Measurements from ENCODE around the gene ZNF783. TPM values are rescaled to one million over a fixed set of nuclear protein-coding genes. Genes with fewer than 3 reads are reported as not detected.
A peak's percentile ranks its signal among the peaks of the same experiment; 100 is the strongest.

ZNF783 gene
- total and polyA plus RNA-seq, 2 donors (not counting 1 experiment from before 2014, with no cell fraction given) = 3.3 to 11.4 TPM

GRCh38 chr7:149321978-149322541 is 60.1 kb downstream of the ZNF783 start:
- H3K4me3 ChIP-seq (replicated peaks in 1 of 4; ENCODE audit: control extremely low read depth in 1 of 4, insufficient read depth in 1 of 4, low read depth in 3 of 4, low read length in 4 of 4) = peak overlapping the region; percentile 10 to 55 (median 46)
- H3K4me2 ChIP-seq (ENCODE audit: extremely low read depth, insufficient read depth, low read length) = peak overlapping the region; percentile 81
- no peaks in the 10 kb centered on the region for H3K79me2 ChIP-seq (ENCODE audit: control insufficient read depth, insufficient read depth, low read length)
- peak overlapping the region; percentile 95 for H2AFZ ChIP-seq (ENCODE audit: low read length)
- no peaks in the 10 kb centered on the region for H4K20me1 ChIP-seq (ENCODE audit: control insufficient read depth, extremely low read depth, insufficient read depth, low read length)
- no peaks in the 10 kb centered on the region for H3K36me3 ChIP-seq (ENCODE audit: control insufficient read depth, insufficient read depth, low read length)
- no peak overlapping the region for H3K9ac ChIP-seq (ENCODE audit: insufficient read depth, low read length)
- peak; percentile 21 to 36 for DNase-seq (ENCODE audit: low read depth in 2 of 2)
- H3K27me3 ChIP-seq (ENCODE audit: control insufficient read depth, insufficient read depth, low read length) = no peaks in the 10 kb centered on the region
- no peaks in the 10 kb centered on the region for H3K4me1 ChIP-seq (ENCODE audit: control insufficient read depth, extremely low read depth, insufficient read depth, low read length)
- no peaks in the 10 kb centered on the region for H3K9me3 ChIP-seq (ENCODE audit: control insufficient read depth, insufficient read depth, low read depth, low read length)
- H3K27ac ChIP-seq (ENCODE audit: insufficient read depth, low read length) = peak overlapping the region; percentile 37
- no peak for TF ChIP-seq EZH2 (IDR thresholded peaks at IDR 0.05; ENCODE audit: low read length, missing control alignments)
- TF ChIP-seq CTCF (conservative IDR thresholded peaks at IDR 0.05 in 1 of 2, IDR thresholded peaks at IDR 0.05 in 1 of 2; ENCODE audit: low read depth in 1 of 2, low read length in 2 of 2) = no peak

GRCh38 chr7:149322737-149323136 is 60.7 kb downstream of the ZNF783 start:
- no peaks in the 10 kb centered on the region for H4K20me1 ChIP-seq (ENCODE audit: control insufficient read depth, extremely low read depth, insufficient read depth, low read length)
- no peaks in the 10 kb centered on the region for H3K36me3 ChIP-seq (ENCODE audit: control insufficient read depth, insufficient read depth, low read length)
- no peaks in the 10 kb centered on the region for H3K9me3 ChIP-seq (ENCODE audit: control insufficient read depth, insufficient read depth, low read depth, low read length)
- no peak overlapping the region for H3K9ac ChIP-seq (ENCODE audit: insufficient read depth, low read length)
- H2AFZ ChIP-seq (ENCODE audit: low read length) = no peak overlapping the region
- TF ChIP-seq EZH2 (IDR thresholded peaks at IDR 0.05; ENCODE audit: low read length, missing control alignments) = no peak
- no peak for TF ChIP-seq CTCF (conservative IDR thresholded peaks at IDR 0.05 in 1 of 2, IDR thresholded peaks at IDR 0.05 in 1 of 2; ENCODE audit: low read depth in 1 of 2, low read length in 2 of 2)
- DNase-seq (ENCODE audit: low read depth in 2 of 2) = no peak
- H3K4me3 ChIP-seq (replicated peaks in 1 of 4; ENCODE audit: control extremely low read depth in 1 of 4, insufficient read depth in 1 of 4, low read depth in 3 of 4, low read length in 4 of 4) = no peak overlapping the region
- H3K27ac ChIP-seq (ENCODE audit: insufficient read depth, low read length) = no peak overlapping the region
- peak overlapping the region; percentile 81 for H3K4me2 ChIP-seq (ENCODE audit: extremely low read depth, insufficient read depth, low read length)
- H3K79me2 ChIP-seq (ENCODE audit: control insufficient read depth, insufficient read depth, low read length) = no peaks in the 10 kb centered on the region
- H3K27me3 ChIP-seq (ENCODE audit: control insufficient read depth, insufficient read depth, low read length) = no peaks in the 10 kb centered on the region
- no peaks in the 10 kb centered on the region for H3K4me1 ChIP-seq (ENCODE audit: control insufficient read depth, extremely low read depth, insufficient read depth, low read length)

GRCh38 chr7:149325248-149325647 is 63.3 kb downstream of the ZNF783 start:
- no peak for TF ChIP-seq EZH2 (IDR thresholded peaks at IDR 0.05; ENCODE audit: low read length, missing control alignments)
- no peak for TF ChIP-seq CTCF (conservative IDR thresholded peaks at IDR 0.05 in 1 of 2, IDR thresholded peaks at IDR 0.05 in 1 of 2; ENCODE audit: low read depth in 1 of 2, low read length in 2 of 2)
- H3K27me3 ChIP-seq (ENCODE audit: control insufficient read depth, insufficient read depth, low read length) = no peaks in the 10 kb centered on the region
- no peak for DNase-seq (ENCODE audit: low read depth in 2 of 2)
- no peaks in the 10 kb centered on the region for H3K79me2 ChIP-seq (ENCODE audit: control insufficient read depth, insufficient read depth, low read length)
- H4K20me1 ChIP-seq (ENCODE audit: control insufficient read depth, extremely low read depth, insufficient read depth, low read length) = no peaks in the 10 kb centered on the region
- no peaks in the 10 kb centered on the region for H3K36me3 ChIP-seq (ENCODE audit: control insufficient read depth, insufficient read depth, low read length)
- no peak overlapping the region for H2AFZ ChIP-seq (ENCODE audit: low read length)
- H3K4me2 ChIP-seq (ENCODE audit: extremely low read depth, insufficient read depth, low read length) = no peak overlapping the region
- no peaks in the 10 kb centered on the region for H3K4me1 ChIP-seq (ENCODE audit: control insufficient read depth, extremely low read depth, insufficient read depth, low read length)
- H3K4me3 ChIP-seq (replicated peaks in 1 of 4; ENCODE audit: control extremely low read depth in 1 of 4, insufficient read depth in 1 of 4, low read depth in 3 of 4, low read length in 4 of 4) = no peak overlapping the region
- H3K9ac ChIP-seq (ENCODE audit: insufficient read depth, low read length) = no peak overlapping the region
- no peak overlapping the region for H3K27ac ChIP-seq (ENCODE audit: insufficient read depth, low read length)
- no peaks in the 10 kb centered on the region for H3K9me3 ChIP-seq (ENCODE audit: control insufficient read depth, insufficient read depth, low read depth, low read length)
